GM18505 (cell line): Measurements from ENCODE around the gene ITPR3.

Source experiments
- ATAC-seq: cut with Tn5 transposase; IDR thresholded peaks from one replicate; pipeline ENCODE4 v1.9.1; 2021; ENCODE audit not compliant: unreplicated experiment
- POLR2A ChIP-seq: IDR thresholded peaks from 4 replicates; pipeline ENCODE4 v1.6.1; 2011; ENCODE audit warnings: borderline replicate concordance; ENCODE audit not compliant: insufficient read depth, insufficient read length; ENCODE audit errors: extremely low read depth

Gene ITPR3

GRCh38 chr6:33652002-33652401 lies 30.9 kb downstream of the ITPR3 start:
- no peak for ATAC-seq
- no peak for TF ChIP-seq POLR2A

GRCh38 chr6:33654831-33655554 lies 33.9 kb downstream of the ITPR3 start:
- ATAC-seq: no peak
- no peak for TF ChIP-seq POLR2A

- ATAC-seq: no peak
- no peak for TF ChIP-seq POLR2A
Measured at GRCh38 chr6:33656844-33657243, 35.7 kb downstream of the ITPR3 start.

GRCh38 chr6:33658982-33659689 lies 38.0 kb downstream of the ITPR3 start:
- ATAC-seq: no peak
- no peak for TF ChIP-seq POLR2A

- no peak for TF ChIP-seq POLR2A
- ATAC-seq: no peak
Measured at GRCh38 chr6:33659986-33660385, 38.9 kb downstream of the ITPR3 start.

- ATAC-seq: no peak
- TF ChIP-seq POLR2A: no peak
Measured at GRCh38 chr6:33661106-33661838, 40.1 kb downstream of the ITPR3 start.

GRCh38 chr6:33662318-33662717 lies 41.2 kb downstream of the ITPR3 start:
- TF ChIP-seq POLR2A: no peak
- no peak for ATAC-seq

- ATAC-seq: no peak
- no peak for TF ChIP-seq POLR2A
Measured at GRCh38 chr6:33663028-33663427, 41.9 kb downstream of the ITPR3 start.

GRCh38 chr6:33663727-33664449 lies 42.8 kb downstream of the ITPR3 start:
- no peak for TF ChIP-seq POLR2A
- no peak for ATAC-seq

- ATAC-seq: no peak
- no peak for TF ChIP-seq POLR2A
Measured at GRCh38 chr6:33664506-33665057, 43.5 kb downstream of the ITPR3 start.

- no peak for ATAC-seq
- no peak for TF ChIP-seq POLR2A
Measured at GRCh38 chr6:33665957-33666356, 44.8 kb downstream of the ITPR3 start.

- no peak for ATAC-seq
- TF ChIP-seq POLR2A: no peak
Measured at GRCh38 chr6:33667072-33667471, 46.0 kb downstream of the ITPR3 start.

GRCh38 chr6:33667776-33668175 lies 46.7 kb downstream of the ITPR3 start:
- no peak for ATAC-seq
- TF ChIP-seq POLR2A: no peak
